ENCODE data around the gene DDX31. TPM values are rescaled to one million over a fixed set of nuclear protein-coding genes. Genes with fewer than 3 reads are reported as not detected.
"Not testable (repeated sequence)": the region's sequence is repeated elsewhere in the genome, so short reads cannot be mapped to it uniquely, and the experiment has no call there.

DDX31 gene
- total RNA-seq, 1 donor from 2014 or later: 15.8 TPM

DNA sequence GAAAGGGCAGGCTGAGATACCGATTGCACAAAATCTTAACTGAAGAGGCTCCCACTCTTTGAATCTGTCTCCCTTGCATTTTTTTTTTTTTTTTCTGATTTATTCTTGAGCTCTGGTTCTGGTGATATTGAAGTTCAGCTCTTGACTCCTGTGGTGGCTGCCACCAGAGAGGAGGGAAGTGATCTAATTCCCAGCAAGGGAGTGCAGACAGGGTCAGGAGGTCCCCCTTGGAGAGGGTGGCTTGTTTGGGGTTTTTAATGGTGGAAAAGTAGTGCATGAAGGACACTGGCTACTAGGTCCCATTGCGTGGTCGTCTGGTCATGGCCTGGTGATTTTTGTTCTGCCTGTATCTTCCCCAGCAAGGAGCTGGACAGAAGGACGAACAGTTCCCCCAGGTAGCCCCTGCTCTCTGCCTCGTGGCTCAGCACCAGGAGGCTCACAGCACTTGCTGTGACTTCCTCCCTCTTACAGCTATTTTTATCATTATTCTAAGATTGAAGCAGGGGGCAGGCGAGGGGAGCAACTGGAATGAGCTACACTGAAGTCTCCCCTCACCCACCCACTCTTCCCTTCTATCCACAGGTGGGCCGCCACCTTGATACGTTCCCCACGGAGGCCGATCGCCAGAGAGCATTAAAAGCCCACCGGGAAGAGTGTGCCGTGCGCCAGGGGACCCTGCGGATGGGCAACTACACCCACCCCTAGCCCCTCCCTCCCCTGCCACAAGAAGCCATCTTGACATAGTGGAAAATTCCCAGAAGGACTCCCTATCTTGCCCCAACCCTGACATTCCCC lies 97.8 kb downstream of the DDX31 start:
- Histone ChIP-seq H3K27me3 (ENCODE audit: control insufficient read depth, insufficient read depth, low read length) (peaks cover 9% of the 10 kb centered on the region), H3K4me3 (ENCODE audit: low read depth, low read length) (no peak overlapping the region), H3K36me3 (ENCODE audit: control insufficient read depth, insufficient read depth, low read length) (no peaks in the 10 kb centered on the region)
- TF ChIP-seq, protein P1, sequence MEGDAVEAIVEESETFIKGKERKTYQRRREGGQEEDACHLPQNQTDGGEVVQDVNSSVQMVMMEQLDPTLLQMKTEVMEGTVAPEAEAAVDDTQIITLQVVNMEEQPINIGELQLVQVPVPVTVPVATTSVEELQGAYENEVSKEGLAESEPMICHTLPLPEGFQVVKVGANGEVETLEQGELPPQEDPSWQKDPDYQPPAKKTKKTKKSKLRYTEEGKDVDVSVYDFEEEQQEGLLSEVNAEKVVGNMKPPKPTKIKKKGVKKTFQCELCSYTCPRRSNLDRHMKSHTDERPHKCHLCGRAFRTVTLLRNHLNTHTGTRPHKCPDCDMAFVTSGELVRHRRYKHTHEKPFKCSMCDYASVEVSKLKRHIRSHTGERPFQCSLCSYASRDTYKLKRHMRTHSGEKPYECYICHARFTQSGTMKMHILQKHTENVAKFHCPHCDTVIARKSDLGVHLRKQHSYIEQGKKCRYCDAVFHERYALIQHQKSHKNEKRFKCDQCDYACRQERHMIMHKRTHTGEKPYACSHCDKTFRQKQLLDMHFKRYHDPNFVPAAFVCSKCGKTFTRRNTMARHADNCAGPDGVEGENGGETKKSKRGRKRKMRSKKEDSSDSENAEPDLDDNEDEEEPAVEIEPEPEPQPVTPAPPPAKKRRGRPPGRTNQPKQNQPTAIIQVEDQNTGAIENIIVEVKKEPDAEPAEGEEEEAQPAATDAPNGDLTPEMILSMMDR (IDR thresholded peaks at IDR 0.05; ENCODE audit: insufficient read depth, low read length, severe bottlenecking): no peak
- no peak for FAIRE-seq
- DNase-seq (ENCODE audit: low read depth): no peak

DNA sequence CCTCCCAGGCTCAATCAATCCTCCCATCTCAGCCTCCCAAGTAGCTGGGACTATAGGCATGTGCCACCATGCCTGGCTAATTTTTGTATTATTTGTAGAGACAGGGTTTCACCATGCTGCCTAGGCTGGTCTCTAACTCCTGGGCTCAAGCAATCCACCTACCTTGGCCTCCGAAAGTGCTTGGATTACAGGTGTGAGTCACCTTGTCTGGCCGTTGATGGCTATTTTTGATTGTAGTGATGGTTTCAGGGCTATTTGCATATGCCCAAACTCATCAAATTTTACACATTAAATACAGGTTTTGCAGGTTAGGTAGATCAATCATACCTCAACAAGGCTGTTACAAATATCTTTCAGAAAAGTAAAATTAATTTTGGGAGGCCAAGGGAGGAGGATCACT lies 101.0 kb downstream of the DDX31 start:
- DNase-seq (ENCODE audit: low read depth); FAIRE-seq; H3K4me3 ChIP-seq (ENCODE audit: low read depth, low read length); H3K36me3 ChIP-seq (ENCODE audit: control insufficient read depth, insufficient read depth, low read length); H3K27me3 ChIP-seq (ENCODE audit: control insufficient read depth, insufficient read depth, low read length): not testable (repeated sequence)

DNA sequence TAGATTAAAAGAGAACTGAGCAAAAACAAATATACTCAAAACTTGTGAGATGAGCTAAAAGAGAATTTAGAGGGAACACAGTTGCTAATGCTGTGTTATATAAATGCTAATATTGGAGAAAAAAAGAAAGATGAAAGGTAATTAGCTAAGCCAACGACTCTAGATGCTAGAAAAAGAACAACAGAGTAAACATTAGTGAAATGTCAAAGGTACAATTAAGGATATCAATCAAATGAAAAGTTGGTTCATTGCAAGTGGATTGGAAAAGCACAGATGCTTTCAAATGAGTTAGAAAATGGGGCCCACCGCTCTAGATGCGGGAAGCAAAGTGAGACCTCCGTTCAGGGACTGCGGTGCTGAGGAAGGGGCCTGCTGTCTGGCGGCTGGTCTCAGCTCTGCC lies 105.3 kb downstream of the DDX31 start:
- no peak overlapping the region for H3K4me3 ChIP-seq (ENCODE audit: low read depth, low read length)
- DNase-seq (ENCODE audit: low read depth) (no peak), FAIRE-seq (no peak)
- TF ChIP-seq, protein P1 (IDR thresholded peaks at IDR 0.05; ENCODE audit: insufficient read depth, low read length, severe bottlenecking): no peak
- no peaks in the 10 kb centered on the region for H3K27me3 ChIP-seq (ENCODE audit: control insufficient read depth, insufficient read depth, low read length)
- H3K36me3 ChIP-seq (ENCODE audit: control insufficient read depth, insufficient read depth, low read length): no peaks in the 10 kb centered on the region

DNA sequence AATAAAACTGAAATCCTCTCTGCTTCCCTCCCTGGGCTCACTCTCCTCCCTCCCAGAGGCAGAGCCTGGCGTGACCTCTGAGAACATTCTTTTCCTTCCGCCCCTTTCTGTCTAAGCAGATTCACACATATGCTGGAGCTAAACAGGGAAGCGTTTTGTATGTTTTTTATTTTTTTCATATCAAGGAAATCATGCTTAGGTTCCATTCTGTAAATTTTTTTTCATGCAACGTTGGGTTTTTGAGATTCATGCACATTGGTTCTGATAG lies 107.5 kb downstream of the DDX31 start:
- TF ChIP-seq, protein P1 (IDR thresholded peaks at IDR 0.05; ENCODE audit: insufficient read depth, low read length, severe bottlenecking): no peak
- FAIRE-seq: no peak
- Histone ChIP-seq H3K27me3 (ENCODE audit: control insufficient read depth, insufficient read depth, low read length) (no peaks in the 10 kb centered on the region), H3K36me3 (ENCODE audit: control insufficient read depth, insufficient read depth, low read length) (no peaks in the 10 kb centered on the region), H3K4me3 (ENCODE audit: low read depth, low read length) (no peak overlapping the region)
- DNase-seq (ENCODE audit: low read depth): no peak

DNA sequence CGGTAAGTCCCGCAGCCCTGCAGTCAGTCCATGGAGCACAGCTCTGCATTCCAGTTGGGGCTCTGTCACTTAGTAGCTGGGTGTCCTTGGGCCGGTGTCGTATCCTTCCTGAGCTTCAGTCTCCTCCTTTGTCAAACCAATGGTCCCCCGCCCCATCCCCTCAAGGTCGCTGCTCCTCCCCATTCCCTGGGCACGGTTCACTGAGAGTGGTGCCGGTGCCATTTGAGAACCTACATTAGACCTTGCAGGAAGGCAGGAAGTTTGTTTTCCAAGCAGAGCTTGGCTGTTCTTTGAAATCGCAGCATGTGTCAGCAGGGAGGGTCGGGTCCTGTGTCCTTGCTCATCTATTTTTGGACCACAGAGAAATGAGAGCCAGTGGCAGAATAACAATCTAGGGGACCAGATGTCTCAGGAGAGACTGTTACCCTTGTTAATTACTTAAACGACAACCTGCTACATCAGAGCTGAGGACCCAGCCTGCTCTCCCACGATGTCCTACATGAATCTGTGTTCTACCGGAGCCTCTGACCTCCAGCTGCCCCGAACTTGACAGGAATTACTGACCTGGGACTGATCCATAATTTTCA lies 109.1 kb downstream of the DDX31 start:
- TF ChIP-seq, protein P1 (IDR thresholded peaks at IDR 0.05; ENCODE audit: insufficient read depth, low read length, severe bottlenecking): no peak
- Histone ChIP-seq H3K4me3 (ENCODE audit: low read depth, low read length) (no peak overlapping the region), H3K27me3 (ENCODE audit: control insufficient read depth, insufficient read depth, low read length) (no peaks in the 10 kb centered on the region), H3K36me3 (ENCODE audit: control insufficient read depth, insufficient read depth, low read length) (no peaks in the 10 kb centered on the region)
- no peak for DNase-seq (ENCODE audit: low read depth)
- FAIRE-seq: no peak

DNA sequence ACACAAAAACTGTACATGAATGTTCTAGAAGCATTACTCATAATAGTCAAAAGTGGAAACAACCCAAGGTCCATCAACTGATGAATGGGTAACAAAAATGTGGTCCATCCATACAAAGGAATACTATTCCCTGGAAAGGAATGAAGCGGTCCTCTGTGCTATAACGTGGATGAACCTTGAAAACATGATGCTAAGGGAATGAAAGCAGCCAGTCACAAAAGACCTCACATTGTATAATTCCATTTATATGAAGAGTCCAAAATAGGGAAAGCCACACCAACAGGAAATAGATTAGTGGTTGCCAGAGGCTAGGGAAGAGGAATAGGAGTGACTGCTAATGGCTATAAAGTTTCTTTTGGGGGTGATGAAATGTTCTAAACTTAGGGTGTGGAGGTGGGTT lies 110.1 kb downstream of the DDX31 start:
- FAIRE-seq: no peak
- TF ChIP-seq, protein P1 (IDR thresholded peaks at IDR 0.05; ENCODE audit: insufficient read depth, low read length, severe bottlenecking): no peak
- H3K4me3 ChIP-seq (ENCODE audit: low read depth, low read length): no peak overlapping the region
- DNase-seq (ENCODE audit: low read depth): no peak
- no peaks in the 10 kb centered on the region for H3K27me3 ChIP-seq (ENCODE audit: control insufficient read depth, insufficient read depth, low read length)
- H3K36me3 ChIP-seq (ENCODE audit: control insufficient read depth, insufficient read depth, low read length): no peaks in the 10 kb centered on the region
